Breast epithelium (tissue), 3 donors: ENCODE measurements around the gene PAXIP1.

ENCODE experiments used
- CTCF ChIP-seq, 3 donors: fragments of 450-650 bp; IDR thresholded peaks; one replicate each; pipeline ENCODE4 v1.5.1; 2016 to 2017; ENCODE audit warnings: antibody characterized with exemption in 3 of 3, mild to moderate bottlenecking in 3 of 3, moderate library complexity in 3 of 3
- POLR2A ChIP-seq: fragments of 450-650 bp; IDR thresholded peaks from one replicate; pipeline ENCODE4 v1.6.1; 2016; ENCODE audit warnings: antibody characterized with exemption, mild to moderate bottlenecking, moderate library complexity
- POLR2AphosphoS5 ChIP-seq, 3 donors: sonication (generic); formaldehyde crosslinking; IDR thresholded peaks; one replicate each; pipeline ENCODE4 v1.6.1; 2017; ENCODE audit warnings: antibody characterized with exemption in 3 of 3

GRCh38 chr7:155020996-155021395 is 18.1 kb upstream of the PAXIP1 start:
- TF ChIP-seq CTCF (IDR thresholded peaks at IDR 0.05) (no peak), POLR2A (no peak), POLR2AphosphoS5 (IDR thresholded peaks at IDR 0.05) (no peak)
